Stimulated activated CD4-positive, alpha-beta T cell treated with anti-CD3 and anti-CD28 coated beads, Interleukin-1b, Interleukin-23, amount 100 ng/mL, for 1 hour (primary cell): ENCODE data around the gene CTIF.

ENCODE experiments used
- DNase-seq, 2 donors: peaks; one replicate each; pipeline ENCODE4 v3.0.0-alpha.2; 2020; ENCODE audit warnings: low read depth in 2 of 2

The CTIF gene

DNA sequence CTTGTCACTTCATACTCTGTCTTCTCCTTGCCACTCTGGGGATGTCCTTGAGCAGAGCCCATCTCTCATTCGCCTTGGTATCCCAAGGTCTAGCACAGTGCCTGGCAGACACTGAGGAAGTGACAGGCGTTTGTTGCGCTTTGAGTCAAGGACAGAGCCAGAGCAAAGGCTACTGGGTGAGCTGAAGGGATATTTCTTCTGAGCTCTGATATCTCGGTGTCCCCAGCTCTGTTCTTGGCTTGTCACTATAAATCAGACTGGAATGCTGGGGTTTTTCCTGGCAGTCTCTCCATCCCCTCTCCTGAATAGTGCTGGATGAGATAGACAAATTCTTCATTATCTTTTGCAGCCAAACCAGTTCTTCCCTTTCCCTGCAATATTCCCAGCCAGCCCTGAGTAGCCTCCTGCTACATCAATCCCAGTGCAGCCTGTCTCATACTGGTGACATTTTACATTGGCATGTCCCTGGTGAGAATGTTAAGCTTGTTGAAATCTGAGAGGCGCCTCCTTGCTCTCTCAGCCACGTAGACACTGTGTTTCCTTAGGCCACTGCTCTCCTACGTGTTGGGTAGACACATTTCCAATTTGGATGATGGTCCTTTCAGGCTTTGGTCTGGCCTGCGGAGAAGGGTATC, 61.7 kb downstream of the CTIF start:
- no peak for DNase-seq

DNA sequence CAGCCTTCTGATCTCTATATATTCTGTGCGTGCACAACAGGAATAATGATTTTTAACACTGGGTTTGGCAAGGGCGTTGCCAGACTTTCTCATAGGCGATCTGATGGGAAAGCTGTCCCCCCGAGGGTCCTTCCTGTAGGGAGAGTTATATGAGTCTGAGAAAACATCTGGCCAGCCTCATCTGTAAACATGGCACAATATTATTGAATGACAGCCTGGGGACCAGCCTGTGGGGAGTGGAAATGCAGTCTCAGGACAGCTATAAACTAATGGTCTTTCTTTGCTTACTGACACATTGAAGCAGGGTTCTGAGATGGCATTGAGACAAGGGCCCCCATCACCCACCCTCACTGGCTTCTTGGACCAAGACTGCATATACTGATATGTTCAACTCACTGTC, 62.5 kb downstream of the CTIF start:
- no peak for DNase-seq

DNA sequence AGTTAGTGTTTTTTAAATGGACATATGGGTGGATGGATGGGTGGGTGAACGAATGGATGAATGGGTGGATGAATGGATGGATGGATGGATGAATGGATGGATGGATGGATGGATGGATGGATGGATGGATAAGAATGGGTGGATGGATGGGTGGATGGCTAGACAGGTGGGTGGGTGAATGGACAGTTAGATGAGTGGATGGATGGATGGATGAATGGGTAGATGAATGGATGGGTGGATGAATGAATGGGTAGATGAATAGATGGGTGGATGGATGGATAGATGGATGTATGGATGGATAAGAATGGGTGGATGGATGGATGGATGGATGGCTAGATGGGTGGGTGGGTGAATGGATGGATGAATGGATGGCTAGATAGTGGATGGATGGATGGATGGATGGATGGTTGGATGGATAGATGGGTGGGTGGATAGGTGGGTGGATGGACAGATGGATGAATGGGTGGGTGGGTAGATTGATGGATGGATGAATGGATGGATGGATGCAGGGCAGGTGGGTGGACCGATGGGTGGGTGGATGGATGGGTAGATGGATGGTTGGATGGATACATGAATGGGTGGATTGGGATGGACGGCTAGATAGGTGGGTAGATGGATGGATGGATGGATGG, 64.0 kb downstream of the CTIF start:
- no peak for DNase-seq

DNA sequence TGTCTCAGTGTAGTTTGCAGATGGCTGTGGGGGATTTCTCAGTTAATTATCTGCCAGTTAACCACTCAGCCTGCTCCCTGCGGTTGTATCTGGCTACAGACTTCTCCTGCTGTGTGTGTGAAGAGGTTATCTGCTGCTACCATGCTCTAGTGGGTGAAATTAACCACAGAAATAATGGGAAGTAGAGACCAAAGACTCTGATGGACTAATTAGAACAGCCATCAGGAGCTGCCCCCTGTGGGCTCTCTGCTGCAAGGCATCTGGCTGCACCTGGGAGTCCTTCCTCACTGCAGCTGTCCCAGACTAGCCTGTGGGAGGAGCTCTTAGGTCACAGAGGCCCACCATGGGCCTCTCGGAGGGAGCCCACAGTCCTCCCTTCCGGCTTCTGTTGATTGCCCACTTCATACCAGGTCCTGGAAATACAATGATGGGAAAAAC, 66.6 kb downstream of the CTIF start:
- DNase-seq: no peak

DNA sequence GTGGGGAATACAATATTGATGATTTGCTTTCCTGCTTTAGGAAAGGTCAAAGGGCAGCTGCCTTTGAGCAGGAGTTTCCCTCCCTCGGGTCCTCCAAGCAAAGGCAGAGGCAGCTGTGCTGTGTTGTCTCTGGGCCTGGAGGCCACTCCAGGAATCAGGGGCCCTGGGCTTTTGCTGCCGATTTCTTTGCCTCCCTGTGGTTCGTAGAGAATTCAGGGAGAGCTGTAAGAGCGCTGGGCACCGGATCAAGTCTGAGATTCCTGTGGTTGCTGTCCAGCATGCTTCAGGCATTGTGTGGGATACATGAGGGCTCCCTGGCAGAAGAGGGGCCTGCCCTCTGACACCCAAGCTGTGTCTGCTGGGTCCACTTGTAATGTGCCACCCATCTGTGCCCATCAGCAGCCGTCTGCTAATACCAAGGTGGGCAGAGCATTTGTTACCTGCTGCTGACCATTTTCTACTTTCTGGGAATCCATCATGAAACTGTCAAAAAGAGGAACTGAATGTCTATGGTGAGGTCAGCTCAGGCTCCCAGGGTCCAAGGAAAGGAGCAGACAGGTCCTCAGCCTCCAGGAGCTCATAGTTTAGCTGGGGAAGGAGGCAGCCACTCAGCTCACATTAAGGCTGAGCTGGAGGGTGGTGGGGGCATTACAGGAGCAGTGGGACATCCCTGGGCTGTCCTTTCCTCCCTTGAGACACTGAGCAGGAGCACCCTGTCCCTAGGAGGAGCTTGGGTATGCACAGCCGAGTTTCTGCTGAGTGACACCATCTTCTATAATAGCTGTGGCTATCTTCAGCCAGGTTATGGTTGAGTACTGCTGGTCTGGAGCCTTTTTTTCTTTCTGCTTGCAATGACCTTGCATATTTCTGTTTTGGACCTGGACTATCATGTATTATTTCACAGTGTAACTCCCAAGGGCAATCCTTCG, 68.5 kb downstream of the CTIF start:
- no peak for DNase-seq

DNA sequence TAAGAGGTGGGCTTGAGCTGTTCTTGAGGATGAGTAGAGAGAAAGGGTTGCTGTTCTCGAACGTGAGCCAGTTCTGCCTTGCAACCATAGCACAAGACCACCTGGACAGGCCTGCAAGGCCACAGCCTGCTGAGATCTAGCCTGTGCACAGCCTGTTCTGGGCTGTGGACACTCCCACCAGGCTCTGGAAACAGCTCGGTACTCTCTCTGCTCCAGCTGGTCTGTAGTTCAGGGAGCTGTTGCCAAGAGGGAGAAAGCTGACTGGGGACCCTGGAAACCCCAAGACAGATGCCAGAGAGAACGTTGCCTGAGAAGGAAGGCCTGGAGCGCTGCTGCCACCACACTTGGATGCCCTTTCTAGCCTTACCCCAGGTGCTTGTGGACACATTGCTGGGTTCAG, 69.8 kb downstream of the CTIF start:
- DNase-seq: no peak

DNA sequence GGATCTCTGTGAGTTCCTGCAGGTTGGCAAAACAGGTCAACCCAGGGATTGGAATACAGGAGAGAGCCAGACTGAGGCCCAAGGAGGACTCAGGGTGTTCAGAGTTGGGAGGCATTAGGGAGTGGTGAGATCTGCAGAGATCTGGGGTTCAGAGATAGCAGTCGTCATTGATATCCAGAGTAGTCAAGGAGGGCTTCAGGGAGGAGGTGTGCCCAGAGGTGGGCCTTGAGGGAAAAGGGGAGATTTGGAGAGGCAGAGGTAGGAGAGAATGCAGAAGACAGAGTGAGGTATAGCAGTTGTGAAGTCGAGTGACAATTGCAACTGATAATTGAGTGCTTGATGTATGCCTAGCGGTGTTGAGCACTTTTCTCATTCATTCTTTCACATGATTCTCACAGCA, 70.3 kb downstream of the CTIF start:
- no peak for DNase-seq

DNA sequence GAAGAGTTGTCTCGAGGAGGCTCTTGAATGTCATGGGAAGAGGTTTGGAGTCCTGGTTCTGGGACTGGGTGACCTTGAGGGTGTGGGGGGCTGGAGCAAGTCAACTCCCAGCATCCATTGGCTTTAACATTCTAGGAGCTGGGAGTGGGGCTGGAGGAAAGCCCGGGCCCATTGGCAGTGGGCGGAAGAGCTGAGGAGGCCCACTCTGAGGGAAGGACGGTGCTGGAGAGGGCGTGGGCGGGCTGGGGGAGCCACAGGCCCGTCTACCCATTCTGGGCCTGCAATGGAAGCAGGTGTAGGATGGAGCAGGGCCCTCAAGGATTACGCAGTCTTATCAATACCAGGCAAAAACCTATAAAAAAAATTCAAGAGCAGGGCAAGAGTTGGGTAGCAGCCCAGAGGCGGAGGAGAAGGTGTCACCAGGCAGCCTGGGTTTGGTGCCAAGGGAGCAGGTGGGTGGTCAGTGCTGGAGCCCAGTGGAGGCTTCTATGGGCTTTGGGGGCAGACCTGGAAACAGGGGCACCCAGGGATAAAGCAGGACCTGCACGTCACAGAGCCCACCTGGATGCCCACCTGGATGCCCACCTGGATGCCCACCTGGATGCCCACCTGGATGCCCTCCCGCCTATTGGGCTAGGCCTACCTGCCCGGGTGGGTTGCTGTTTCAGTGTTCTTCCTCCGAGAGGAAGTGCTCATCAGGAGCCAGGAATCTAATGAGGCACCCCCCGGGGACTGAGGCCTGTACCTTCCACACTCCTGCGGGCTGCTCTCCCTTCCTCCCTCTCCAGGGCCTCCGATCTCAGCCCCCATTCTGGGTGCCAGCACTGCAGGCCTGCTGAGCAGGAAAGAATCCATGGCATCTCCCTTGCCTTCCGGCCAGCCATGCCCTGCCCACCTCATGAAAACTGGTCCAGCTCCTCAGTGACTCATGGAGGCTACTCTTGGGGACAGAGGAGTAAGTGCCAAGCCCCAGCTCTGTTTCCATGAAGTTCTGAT, 71.3 kb downstream of the CTIF start:
- no peak for DNase-seq

DNA sequence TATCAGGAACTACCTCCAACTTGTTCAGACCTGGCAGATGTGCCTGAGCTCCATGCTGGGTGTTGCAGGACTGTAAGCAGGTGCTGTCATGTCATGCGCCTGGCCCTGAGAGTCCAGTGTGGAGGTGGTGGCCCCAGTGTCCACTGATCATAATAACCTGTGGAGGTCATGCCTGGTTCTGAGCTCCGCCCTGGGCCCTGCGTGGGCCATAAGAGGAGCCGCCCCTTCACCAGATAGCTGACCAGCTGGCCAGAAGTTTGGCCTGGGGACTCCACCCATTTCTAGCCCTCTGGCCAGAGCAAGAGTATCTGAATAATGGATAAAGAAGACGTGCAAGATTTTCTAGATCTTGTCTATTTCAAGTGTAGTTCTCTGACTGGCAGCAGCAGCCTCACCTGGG, 72.4 kb downstream of the CTIF start:
- no peak for DNase-seq

DNA sequence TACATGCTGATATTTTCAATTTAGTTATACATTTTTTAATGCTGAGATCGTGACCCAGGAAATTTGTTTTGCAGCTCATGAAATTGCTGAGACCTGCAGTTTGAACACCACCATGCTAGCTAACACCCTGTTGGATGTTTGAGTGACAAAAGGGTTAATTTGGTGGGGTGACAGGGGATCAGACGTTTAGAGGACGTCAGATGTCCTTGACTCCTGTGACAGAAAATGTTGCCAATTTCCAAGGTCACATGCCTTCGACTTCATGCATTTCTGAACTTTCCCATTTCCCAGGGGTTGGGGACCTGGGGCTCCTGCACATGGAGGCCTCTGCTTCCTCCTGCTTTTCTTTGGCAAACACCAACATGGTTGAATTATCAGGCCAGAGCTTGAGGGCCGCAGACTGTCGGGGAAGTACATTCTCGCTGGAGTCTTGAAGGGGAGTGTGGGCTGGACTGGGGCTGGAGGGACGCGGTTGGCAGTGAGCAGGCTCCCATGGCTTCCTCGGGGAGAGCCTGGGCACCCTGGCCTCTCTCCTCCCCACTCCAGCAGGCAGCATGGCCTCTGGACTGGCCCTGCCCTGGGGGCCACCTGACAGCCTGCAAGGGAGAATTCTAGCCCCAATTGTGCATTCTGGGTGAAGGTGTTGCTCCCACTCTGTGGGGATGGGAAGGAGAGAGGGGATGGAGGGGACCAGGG, 73.1 kb downstream of the CTIF start:
- no peak for DNase-seq

DNA sequence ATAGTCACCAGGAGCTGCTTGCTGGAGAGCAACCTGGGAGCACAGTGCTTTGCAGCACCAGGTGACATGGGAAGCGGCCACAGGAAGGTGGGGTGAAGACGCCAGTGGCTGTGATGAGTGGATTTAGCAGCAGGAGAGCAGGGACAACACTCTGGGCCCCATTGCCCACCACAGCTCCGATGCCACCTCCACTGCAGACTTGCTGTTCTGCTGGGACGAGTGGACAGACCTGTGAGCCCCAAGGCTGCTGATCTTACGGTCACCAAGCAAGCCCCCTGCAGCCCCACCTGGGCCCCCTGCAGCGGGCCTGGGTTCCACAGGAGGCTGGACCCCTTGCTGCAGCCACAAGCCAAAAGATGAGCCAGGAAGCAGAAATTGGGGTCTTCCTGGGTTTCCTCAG, 73.7 kb downstream of the CTIF start:
- no peak for DNase-seq

DNA sequence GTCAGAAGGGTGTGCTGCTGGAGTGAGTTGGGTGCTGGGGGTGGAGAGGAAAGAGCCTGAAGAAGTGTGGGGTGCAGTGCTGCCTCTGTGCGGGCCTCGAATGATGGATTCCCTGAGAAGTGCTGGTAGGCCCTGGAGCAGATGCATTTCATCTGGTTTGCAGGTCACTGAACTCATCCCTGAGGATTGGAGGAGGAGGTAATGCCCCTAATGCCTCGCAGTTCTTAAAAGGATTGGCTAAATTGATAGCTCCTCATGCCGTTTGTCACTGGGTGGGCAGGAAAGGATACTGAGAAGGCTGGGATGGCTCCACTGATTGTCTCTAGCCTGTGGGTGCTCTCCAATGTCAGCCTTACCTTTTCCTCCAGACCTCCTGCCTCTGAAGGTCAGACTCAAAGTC, 74.1 kb downstream of the CTIF start:
- no peak for DNase-seq

DNA sequence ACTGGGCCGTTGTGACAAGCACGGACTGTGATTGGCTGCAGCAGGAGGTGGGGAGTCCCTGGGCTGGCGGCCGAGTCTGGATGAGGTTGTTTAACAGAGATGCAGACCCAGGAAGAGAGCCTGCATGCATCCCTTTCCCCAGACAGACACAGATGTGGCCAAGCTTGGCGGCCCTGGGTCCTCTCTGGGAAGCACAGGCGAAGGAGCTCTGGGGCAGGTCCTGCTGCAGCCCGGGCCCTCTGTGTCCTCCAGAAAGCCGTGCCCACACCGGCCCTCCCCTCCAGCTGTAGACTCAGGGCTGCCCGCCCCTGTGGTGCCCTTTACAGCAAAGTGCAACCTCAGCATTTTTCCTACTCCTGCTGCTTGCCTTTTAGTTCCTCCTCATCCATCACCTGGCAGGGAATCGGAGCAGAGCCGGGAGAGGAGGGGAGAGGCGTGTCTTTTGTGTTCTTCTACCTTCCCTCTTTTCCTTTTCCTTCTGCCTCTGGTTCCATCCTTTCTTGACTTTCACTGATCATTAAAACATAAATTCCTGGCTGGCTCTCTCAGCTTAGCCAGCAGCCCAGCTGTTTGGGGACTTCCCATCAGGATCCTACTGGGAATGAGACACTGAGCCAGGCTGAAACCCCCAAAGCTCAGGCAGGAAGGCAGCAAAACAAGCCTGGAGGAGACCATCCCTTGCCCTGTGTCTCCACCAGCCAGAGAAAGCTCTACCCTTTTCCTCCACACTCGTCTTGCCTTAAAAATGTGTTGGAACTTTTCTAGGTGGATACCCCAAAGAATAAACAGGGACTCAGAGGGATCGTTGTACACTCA, 75.0 kb downstream of the CTIF start:
- DNase-seq: no peak

DNA sequence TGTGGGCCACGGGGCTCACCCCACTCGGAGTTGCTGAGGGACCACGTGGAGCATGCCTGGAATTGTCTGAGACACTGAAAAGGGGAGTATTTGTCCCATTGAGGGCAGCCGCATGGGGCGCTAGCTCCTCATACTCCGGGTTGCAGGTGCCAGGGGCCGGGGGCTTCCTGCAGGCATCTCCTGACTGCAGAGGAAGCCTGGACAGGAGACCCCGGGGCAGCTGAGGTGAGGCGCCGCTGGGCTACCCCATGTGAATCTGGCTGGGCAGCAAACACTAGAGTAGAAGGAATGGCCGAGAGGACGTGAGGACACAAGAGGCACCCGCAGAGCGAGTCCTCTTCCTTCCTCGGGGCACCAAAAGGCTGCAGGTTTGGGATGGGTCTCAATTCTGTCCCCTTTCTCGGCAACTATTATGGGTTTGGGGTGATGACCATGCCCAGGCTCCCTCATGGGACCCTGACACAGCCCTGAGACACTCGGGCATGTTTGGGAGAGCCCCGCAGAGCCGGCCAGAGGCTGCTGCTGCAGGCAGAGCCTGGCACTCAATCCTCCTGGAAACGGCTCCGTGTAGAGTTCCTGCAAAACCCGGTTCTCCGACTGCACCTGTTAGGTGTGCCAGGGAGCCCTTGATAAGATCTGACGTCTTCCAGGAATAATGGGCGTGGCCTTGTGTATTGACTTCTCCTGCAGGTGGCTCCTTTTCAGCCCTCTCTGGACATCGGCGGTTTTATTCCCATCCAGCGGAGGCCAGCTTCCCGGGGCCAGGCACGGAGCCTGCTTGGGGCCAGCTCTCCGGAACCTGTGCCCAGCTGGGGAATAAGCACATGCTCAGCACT, 77.0 kb downstream of the CTIF start:
- DNase-seq: no peak

DNA sequence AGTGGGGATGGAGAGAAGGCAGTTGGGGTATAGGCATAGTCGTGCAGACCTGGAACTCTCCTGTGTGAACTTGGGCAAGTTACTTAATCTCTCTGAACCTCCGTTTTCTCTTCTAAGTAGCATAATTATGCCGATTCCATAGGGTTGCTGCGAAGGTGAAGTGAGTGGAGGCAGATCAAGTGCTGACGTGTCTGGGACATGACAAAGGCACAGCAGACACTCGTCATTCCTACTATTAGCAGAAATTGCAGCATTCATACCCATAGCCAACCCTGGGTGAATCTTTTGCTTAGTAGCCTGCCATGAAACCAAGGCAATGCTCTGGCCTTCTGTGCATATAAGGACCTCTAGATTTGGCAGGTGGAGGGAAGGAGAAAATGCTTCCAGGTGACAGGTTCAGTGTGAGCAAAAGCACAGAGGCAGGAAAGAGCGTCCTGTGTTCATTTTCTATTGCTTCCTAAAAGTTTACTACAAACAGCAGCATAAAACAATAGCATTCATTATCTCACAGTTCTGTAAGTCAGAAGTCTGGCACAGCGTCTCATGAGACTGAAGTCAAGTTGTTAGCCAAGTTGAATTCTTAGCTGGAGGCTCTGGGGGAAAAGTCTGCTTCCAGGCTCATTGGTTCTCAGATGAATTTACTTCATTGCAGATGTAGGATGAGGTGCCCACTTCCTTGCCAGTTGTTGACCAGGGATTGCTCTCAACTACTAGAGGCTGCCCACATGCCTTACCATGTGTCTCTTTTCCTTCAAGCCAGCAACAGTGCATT, 77.8 kb downstream of the CTIF start:
- DNase-seq: no peak

DNA sequence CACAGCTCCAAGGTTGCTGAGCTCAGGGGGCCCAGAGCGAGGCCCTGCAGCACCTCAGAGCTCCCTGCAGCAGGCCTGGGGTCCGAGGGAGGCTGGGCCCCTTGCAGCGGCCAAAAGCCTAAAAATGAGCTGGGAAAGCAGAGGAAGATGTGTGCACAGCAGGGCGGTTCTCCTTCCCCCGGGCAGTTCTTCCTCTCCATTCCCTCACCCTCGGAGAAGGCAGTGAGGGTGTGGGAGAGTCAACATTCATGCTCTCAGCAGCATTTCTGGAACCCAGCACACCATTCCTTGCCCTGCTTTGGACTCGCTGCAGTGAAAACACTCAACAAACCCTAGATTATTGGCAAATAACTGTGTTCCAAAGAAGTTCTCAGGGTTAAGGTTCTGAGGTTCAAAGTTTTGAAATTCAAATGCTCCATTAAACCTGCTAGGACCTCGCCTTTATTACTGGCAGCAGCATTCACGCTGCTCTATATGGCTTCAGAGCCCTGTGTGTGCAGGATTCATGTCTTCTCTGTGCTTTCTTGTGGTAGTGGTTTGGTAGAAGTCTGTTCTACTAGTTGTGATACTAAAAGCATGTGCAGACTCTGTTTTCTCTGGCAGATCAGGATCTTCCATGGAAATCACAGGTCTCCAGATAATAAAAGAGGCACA, 79.1 kb downstream of the CTIF start:
- no peak for DNase-seq

DNA sequence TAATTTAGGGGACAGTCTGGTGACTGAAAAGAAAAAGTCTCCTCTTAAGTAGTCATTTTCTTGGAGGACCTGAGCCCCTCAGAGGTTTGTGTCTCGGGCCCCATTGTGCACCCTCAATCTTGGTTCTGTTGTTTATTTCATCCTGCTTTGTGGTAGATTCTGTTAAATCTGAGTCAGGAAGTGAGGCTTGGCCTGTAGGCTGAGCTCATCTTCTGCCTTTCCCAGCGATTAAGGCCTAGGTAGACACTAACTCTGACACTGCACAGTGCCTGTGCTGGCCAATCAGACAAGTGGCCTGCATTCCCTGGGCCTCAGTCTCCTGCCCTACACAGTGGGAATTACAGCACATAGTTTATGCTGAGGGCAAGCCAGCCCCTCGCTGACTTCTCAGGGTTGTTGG, 80.2 kb downstream of the CTIF start:
- no peak for DNase-seq

DNA sequence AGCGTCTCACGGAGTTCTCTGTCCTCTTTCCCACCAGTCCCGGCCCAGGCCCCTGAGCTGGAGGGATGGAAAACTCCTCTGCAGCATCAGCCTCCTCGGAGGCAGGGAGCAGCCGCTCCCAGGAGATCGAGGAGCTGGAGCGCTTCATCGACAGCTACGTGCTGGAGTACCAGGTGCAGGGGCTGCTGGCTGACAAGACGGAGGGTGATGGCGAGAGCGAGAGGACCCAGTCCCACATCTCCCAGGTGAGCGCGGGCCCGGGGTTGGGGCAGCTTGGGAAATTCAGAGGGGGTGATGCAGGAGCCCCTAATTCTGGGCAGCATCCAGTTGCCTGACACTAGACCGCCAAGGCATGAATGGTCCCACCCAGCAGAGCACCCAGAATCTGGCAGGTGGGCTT, 80.7 kb downstream of the CTIF start:
- DNase-seq: no peak
